Suprapubic skin (tissue), 4 donors: ENCODE measurements around the gene SOX6.

Experiments used
- POLR2A ChIP-seq, 2 donors: fragments of 450-650 bp; IDR thresholded peaks; one replicate each; pipeline ENCODE4 v1.6.1; 2017; ENCODE audit warnings: antibody characterized with exemption in 2 of 2, mild to moderate bottlenecking in 2 of 2, moderate library complexity in 2 of 2
- POLR2AphosphoS5 ChIP-seq, 3 donors: sonication (generic); formaldehyde crosslinking; IDR thresholded peaks; one replicate each; pipeline ENCODE4 v1.6.1; 2017; ENCODE audit warnings: antibody characterized with exemption in 3 of 3

DNA sequence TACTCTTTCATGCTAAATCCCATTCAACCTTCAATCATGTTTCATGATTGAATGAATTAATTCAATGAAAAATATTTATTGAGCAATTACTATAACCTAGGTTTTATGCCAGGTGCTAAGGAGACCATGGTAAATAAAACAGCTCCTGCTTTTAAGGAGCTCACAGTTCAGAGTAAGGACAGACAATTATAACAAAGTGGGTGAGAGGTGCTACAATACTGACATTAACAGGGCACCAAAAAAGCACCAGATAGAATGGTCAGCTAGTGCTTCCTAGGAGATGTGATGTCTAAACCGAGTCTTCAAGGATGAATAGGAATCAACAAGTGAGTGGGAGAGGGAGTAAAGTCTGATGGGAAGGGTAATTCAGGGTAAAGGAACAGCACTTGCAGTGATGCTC lies 366.7 kb downstream of the SOX6 start:
- TF ChIP-seq POLR2A (IDR thresholded peaks at IDR 0.05) (no peak), POLR2AphosphoS5 (IDR thresholded peaks at IDR 0.05) (no peak)
